Superior temporal gyrus (tissue), 1 donor: Measurements from ENCODE around the gene ZNG1F.
"Not testable (repeated sequence)": the region's sequence is repeated elsewhere in the genome, so short reads cannot be mapped to it uniquely, and the experiment has no call there.

ENCODE experiments used
- DNase-seq: peaks from one replicate; pipeline ENCODE4 v3.0.0-alpha.2; 2016; ENCODE audit errors: extremely low spot score

The ZNG1F gene

GRCh38 chr9:41189217-41189616 is at the start of gene ZNG1F:
TSS of gene ZNG1F (minus strand) at chr9:41189317. CDS start at chr9:41189258, 59 bp downstream.
- DNase-seq: not testable (repeated sequence)

DNA sequence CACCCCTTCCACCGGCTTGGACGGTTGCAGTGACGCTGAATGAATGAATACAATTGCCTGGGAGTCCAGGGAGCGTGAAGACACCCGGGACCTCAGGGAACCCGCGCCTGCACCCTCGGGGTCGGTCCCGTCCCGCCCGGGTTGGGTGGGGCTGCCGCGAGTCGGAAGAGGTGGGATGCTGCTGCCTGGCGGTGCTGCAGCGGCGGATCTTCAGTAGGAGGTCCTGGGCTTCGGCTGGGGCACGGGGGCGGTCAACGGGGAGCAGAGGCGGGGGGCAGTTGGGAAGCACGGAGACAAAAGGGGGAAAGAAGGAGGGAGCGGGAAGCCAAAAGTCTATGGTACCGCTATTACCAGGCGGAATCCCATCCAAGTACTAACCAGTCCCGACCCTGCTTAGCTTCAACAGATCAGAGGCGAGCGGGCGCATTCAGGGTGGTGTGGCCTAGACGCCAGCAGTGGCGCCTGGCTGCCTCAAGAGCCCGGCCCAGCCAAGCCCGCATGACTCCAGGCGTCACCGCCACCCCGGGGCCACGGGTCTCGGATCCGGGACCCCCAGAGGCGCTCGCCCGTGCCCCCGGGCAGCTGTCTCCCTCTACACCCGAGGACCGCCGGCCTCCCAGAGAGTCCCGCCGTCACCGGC is 48.1 kb upstream of the ZNG1F start:
- not testable (repeated sequence) for DNase-seq

DNA sequence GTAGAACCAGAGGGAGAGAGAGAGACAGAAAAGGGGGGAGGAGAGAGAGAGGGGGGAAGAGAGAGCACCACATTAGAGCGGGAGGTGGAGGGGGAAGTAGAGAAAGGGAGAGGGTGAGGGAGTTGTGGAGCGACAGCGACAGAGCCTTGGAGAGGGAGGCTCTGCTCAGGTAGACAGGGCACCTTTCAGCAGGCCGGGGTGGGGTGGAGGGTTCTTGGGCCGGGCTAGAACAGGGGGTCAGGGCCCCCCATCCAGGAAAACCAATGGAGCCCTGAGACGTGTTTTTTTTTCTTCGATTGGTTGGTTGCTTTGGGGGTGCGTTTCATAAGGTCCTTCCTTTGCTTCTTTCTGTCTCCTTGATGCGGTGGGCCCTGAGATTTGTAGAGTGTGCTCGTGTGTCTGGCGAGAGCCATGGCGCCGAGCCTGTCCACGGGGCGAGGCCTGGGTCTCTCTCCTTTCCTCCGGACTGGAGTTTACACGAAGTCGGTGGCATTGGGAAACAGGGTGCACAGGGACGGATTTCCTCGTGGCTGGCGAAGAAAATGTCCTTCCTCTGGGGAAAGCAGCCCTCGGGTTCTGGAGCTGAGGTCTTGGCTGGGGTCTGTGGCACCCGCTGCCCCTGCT is 47.5 kb upstream of the ZNG1F start:
- not testable (repeated sequence) for DNase-seq

- peak; percentile 14 for DNase-seq
Measured at GRCh38 chr9:41234811-41235805, 46.0 kb upstream of the ZNG1F start.

GRCh38 chr9:41234221-41234620 is 45.1 kb upstream of the ZNG1F start:
- DNase-seq: not testable (repeated sequence)

GRCh38 chr9:41232326-41232725 is 43.2 kb upstream of the ZNG1F start:
- peak; percentile 7 for DNase-seq

DNA sequence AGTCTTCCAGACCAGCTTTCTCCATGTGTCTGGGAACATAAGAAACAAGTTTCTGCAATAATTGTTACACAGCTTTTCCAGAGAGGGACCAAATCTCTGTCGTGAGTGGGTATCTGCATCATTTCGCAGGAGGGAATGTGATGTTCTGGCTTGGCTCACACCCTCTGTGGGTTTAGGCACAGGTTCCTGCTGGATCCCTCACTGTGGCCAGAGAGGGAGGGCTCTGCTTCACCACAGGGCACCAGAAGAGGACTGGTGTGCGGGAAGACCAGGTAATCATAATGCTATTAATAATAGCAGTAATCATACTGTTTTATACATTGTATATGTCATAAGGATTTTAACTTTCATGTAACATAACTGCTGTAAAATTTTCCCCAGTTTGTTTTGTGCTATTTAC is 41.3 kb upstream of the ZNG1F start:
- DNase-seq: peak; percentile 28

- peak; percentile 8 for DNase-seq
Measured at GRCh38 chr9:41229408-41230401, 40.6 kb upstream of the ZNG1F start.

- peak; percentile 14 for DNase-seq
Measured at GRCh38 chr9:41219831-41220230, 30.7 kb upstream of the ZNG1F start.

- not testable (repeated sequence) for DNase-seq
Measured at GRCh38 chr9:41188439-41188838, 678 bp downstream of the ZNG1F start.

DNA sequence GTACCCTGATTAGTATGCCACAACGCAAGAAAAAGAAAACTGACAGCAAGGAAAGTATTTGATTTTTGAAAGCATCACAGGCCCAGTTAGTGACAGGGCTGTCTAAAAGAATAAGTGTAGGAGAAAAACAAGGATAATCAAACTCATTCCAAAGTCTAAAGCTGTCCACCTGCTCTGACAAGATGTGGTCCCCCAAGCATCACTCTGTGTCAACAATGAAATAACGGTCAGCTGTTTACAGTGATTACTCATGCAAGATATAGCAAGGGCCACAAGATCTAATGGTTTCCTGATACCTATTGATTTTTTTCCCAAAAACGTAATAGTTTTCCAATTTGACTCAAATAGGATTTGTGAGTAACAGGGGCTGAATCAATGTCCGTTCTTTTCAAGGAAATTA is 14.1 kb downstream of the ZNG1F start:
- DNase-seq: peak; percentile 0

DNA sequence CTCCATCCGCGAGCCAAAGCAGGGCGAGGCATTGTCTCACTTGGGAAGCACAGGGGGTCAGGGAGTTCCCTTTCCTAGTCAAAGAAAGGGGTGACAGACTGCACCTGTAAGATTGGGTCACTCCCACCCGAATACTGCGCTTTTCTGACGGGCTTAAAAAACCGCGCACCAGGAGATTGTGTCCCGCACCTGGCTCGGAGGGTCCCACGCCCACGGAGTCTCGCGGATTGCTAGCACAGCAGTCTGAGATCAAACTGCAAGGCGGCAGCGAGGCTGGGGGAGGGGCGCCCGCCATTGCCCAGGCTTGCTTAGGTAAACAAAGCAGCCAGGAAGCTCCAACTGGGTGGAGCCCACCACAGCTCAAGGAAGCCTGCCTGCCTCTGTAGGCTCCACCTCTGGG is 39.0 kb downstream of the ZNG1F start:
- DNase-seq: not testable (repeated sequence)

DNA sequence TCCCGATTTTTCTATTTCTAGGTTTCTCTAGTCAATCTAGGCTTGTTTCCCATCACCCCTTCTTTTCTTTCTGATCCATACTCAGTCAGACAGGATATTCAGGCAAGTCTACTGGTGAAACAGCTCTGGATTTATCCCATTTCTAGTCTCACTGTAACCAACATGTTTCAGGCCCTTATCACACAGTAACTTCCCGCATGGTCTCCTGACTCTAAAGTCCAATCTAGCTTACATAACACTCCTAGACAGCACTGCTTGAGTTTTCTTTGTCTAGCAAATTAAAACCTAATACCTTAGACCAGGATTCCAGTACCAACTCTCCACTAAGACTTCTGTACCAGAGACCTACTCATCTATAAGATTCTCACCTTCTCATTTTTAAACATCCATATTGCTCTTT is 47.2 kb downstream of the ZNG1F start:
- DNase-seq: not testable (repeated sequence)

DNA sequence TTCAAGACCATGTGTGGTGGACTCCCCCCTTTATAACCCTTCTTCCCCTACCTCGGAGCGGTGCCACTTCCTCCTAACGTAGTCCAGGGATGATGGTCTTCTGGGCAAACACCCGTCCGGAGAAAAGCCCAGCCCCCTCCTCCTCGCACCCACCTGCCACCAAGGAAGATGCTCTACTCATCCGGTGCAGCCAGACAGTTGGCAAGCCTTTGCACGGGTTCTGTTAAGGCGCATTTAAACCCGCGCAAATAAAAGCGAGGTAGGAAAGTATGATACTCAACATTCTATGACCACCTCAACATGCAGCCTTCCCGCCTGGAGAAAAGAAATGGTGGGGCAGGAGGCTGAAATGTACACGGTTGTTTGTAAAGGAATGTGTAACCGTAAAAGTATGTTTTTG is 60.5 kb downstream of the ZNG1F start, which contains the start of gene FOXD4L6:
Gene FOXD4L6 (minus strand): TSS at position 101 of the 400 bp plus-strand sequence. CDS start 298 bp downstream, outside the sequence.
- DNase-seq: not testable (repeated sequence)

- DNase-seq: not testable (repeated sequence)
Measured at GRCh38 chr9:41126746-41127446, 62.2 kb downstream of the ZNG1F start.

GRCh38 chr9:41125936-41126335 is 63.2 kb downstream of the ZNG1F start:
- not testable (repeated sequence) for DNase-seq

- not testable (repeated sequence) for DNase-seq
Measured at GRCh38 chr9:41125109-41125658, 63.9 kb downstream of the ZNG1F start.

GRCh38 chr9:41124250-41125108 is 64.6 kb downstream of the ZNG1F start:
- DNase-seq: not testable (repeated sequence)

- not testable (repeated sequence) for DNase-seq
Measured at GRCh38 chr9:41123812-41124211, 65.3 kb downstream of the ZNG1F start.
